SK-MEL-5 (cell line): ENCODE measurements around the gene HNRNPF. TPM values are rescaled to one million over a fixed set of nuclear protein-coding genes. Genes with fewer than 3 reads are reported as not detected.
A peak's percentile ranks its signal among the peaks of the same experiment; 100 is the strongest.

Experiments
- DNase-seq: peaks from one replicate; pipeline ENCODE4 v3.0.0-alpha.2; 2016; ENCODE audit warnings: low read depth, low spot score
- in situ Hi-C: cut with HindIII; loops from 2 replicates; pipeline ENCODE4 v1.10.0; 2016; ENCODE audit warnings: low sequenced_read_pairs, high pct_unique_total_duplicates, low pct_unique_long_range_greater_than_20kb
- total RNA-seq: library from RNA; depleted of rRNA; stranded (reverse); fragments of >200 nt; shearing (Covaris generic); gene quantifications from 2 replicates; pipeline ENCODE4 v1.2.3, GENCODE V29; 2014

The HNRNPF gene
- total RNA-seq, 1 experiment from 2014 or later = 297 TPM

DNA sequence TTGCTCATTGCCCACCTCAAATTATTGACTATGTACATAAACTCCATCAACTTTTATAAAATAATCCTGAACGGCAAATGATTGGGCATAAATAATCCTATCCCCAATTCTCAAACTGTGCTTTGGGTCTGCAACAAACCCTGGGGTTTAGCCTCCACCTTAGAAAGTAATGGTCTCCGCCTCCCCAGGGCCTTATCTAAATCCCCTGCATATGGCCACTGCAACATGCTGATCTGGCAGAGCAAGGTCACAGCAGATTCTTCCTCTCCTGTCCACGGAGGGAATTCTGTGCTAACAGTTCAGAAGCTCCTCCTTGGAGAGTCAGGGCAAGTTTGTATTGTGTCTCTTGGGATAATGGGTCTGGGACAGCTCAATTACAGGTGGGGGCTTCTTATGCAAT is 19.1 kb downstream of the HNRNPF start:
- in situ Hi-C loops = no loop called here

DNA sequence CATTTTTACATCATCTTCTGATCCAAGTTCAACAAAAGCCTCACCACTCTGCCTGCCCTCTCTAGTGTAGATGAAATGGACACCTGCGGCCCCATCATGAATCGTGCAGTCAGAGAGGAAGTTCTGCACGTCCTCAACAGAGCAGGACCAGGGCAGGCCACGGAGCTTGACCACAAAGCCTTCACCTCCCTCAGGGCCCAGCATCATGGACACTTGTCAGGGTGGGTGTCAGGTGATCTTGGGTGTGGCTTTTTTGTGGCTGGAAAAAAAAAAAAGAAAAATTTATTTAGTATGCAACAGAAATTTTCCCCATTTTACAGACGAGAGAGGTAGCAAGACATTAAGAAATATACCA is 21.3 kb downstream of the HNRNPF start:
- DNase-seq = no peak
- in situ Hi-C loops = no loop called here

More for the DNA sequence above, 19.1 kb downstream of the HNRNPF start:
- DNase-seq = no peak

DNA sequence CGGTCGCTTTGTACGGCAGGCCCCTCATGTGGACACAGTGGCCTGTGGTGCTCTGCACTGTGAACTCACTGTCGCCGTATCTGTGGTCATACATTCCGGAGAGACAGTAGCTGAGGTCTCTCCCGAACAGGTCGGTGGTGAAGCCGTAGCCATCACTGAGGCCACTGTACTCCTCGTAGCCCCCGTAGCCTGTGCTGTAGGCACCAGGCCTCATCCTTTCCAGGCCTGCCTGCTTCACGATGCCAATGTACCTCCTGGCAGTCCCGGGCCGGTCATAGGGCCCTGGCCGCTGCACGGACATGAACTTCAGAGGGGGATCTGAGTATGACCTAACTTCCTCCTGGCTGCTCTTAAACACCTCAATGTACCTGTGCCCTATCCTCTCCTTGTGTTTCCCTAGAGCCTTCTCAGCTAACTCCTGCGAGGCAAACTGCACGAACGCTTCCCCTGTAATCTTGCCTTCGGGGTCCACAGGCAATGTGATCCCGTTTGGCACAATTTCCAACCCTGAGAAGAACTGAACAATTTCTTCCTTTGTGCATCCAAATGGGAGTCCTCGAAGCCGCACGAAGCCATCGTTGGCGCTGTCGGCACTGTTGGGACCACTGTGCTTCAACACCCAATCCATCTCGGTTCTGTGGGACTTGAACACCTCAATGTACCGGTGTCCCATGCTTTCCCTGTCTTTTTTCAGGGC is 21.9 kb downstream of the HNRNPF start:
- no peak for DNase-seq
- in situ Hi-C loops = no loop called here

DNA sequence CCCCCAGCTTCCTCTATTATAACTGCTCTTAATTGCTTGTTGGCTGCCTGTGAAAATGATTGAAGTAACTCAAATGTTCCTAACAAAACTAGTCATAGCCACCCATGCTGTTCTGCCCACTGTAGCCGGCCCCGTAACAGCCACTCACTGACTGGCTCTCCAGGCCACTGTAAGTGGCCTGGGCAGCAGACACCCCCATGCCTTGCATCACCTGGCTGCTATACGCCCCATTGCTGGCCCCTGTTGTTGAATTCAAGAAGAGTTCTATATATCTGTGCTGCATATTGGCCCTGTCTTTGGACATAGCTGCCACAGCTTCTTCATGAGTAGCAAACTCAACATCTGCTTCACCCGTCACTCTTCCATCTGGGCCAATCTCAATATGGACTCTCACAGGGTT is 22.4 kb downstream of the HNRNPF start:
- no peak for DNase-seq

DNA sequence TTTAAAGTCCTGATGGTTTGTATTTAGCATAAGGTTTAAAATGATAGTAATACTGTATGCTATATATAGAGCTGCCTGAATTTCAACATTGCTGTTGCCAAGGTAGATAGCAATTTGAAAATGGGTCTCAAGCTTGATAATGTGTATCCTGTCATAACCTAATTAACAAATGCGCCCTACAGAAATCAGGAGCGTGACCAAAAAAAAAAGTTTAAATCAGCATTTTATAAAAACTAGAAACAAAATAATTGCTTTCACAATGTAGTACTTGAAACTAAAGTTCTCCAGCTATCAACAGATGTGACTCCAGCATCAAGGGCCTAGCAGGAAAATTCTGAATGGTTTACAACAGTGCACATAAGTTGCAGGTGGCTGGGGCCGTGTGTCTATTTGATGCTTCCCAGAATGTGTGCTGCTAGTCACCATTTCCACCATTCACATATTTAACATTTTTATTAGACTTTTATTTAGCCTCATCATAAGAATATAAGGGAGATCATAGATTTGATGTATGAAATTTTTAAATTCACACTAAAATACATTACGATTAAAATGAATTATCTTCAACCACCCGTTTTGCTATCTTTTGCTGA is 23.5 kb downstream of the HNRNPF start:
- in situ Hi-C loops = no loop called here

More for the DNA sequence above, 22.4 kb downstream of the HNRNPF start:
- in situ Hi-C loops = no loop called here

DNA sequence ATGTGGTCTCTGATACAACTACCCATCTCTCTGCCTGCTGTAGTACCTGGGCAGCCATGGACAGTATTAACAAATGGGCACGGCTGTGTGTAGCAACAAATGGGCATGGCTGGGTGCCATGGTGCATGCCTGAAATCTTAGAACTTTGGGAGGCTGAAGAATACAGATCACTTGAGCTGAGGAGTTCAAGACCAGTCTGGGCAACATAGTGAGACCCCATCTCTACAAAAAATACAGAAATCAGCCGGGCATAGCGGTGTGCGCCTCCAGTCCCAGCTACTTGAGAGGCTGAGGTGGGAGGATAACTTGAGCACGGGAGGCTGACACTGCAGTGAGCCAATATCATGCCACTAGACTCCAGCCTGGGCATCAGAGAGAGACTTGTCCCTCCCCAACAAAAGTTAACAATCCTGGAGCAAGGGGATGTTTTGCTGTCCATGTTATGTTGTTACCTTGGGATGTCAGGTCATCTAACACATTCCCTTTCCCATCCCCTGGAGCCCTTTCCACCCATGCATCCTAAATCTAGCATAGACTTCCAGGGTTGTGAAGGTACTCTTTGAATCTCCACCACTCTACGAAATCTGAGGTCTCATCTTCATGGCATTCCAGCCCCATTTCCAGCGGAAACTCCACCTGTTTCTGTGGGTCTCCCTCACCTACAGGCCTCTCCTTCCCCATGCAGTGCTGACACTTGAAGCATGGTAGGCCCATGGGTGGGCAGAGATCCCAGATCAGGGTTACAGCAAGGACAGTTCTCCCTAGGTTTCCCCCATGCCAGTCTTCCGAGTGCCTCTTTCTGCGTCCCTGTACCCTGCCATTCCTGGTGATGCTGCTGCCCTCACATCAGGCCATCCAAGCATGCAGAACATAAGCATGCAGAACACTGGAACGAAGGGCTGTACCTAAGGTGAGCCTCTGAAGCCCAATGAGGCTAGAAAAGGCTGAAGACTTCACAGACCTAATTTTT is 24.4 kb downstream of the HNRNPF start:
- no peak for DNase-seq
- in situ Hi-C loops = no loop called here

More for the DNA sequence above, 23.5 kb downstream of the HNRNPF start:
- no peak for DNase-seq

DNA sequence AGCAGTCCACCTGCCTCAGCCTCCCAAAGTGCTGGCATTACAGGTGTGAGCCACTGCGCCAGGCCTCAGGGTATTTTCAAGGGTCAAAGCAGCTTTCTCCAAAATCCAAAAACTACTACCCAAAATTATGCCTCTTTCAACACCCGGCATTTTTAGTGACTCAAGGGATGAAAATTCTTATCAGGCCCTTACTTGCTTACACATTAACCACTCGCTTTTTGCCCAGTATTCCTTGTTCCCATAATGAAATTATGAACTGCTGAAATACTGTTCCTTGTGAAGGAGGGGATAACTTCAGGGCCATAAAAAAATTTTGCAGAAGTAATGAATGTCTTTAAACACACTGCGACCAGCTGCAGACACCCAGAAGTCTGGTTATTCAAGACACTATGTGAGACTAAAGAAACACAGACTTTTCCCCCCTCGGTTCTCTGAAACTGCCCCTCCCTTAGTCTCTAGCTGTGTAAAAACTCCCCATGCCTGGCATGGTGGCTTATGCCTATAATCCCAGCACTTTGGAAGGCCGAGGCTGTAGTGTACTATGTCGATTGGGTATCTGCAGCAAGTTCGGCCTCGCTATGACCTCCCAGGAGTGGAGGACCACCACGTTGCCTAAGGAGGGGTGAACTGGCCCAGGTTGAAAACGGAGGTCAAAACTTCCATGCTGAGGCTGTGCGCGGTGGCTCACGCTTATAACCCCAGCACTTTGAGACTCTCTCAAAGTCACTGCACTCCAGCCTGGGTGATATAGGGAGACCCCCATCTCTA is 25.6 kb downstream of the HNRNPF start:
- in situ Hi-C loops = no loop called here
- no peak for DNase-seq

DNA sequence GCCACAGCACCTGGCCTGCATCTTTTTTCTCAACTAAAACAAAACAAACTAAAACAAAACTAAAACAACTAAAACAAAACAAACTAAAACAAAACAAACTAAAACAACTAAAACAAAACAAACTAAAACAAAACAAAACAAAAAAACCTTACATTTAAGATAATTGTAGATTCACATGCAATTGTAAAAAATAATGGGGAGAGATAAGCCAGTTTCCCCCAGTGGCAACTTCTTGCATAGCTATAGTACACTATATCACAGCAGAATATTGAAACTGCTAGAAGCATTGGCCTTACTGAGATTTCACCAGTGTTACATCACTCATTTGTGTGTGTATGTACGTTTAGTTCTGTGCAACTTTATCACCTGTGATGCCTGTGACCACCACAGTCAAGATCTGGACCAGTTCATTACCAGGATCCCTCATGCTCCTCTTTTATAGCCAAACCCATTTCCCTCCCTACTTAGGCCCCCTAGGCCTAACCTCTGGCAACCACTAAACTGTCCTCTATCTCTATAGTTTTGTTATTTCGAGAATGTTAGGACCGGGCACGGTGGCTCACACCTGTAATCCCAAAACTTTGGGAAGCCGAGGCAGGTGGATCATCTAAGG is 28.3 kb downstream of the HNRNPF start:
- peak; percentile 39 for DNase-seq
- in situ Hi-C loops = no loop called here

DNA sequence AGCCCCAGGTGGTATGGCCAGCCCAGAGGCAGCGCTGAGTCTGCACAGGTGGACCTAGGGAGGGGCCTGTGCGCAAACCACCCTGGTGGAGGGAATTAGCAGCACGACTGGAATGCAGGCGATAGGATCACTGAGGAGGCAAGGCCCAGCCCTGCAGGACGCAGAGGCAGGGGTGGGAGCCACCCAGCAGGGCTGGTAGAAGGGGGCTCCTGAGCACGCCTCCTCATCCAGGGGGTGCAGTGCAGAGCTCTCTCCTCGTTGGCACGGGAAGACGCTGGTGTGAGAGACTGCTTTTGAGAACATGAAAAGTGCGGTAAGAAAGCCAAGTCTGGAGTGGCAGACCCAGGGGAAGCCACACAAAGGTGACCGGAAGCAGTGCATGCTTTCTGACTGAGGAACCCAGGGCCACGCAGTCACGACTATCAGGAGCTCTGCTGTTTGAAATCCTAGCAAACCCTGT is 31.5 kb downstream of the HNRNPF start:
- no peak for DNase-seq
- in situ Hi-C loops = no loop called here

DNA sequence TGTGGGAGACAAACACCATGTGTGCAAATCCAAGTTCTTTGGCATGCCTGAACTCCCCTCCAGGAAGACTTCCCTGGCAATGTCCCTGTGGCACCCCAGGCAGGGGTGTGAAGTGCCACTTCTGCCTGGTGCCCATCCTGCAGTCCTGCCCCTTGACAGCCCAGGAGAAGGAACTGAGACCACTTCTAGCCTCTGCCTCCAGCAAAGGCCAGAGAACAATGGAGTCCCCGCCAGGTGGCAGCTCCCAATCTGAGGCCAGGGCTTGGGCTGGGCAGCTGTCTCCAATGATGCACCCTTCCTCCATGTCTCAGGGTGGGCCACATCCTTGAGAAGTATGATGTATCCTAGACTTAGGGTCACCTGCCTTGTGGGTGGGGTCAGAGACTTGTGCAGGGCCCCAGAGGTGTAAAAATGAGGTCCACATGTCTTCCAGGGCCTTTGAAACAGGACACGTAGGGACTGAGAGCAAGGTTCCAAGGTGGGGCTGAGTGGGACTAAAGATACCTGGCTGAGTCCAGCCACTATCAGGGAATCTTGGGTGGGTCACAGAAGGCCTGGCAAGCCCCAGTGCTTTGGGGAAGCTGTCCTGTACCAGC is 32.1 kb downstream of the HNRNPF start:
- DNase-seq = no peak
- in situ Hi-C loops = no loop called here

DNA sequence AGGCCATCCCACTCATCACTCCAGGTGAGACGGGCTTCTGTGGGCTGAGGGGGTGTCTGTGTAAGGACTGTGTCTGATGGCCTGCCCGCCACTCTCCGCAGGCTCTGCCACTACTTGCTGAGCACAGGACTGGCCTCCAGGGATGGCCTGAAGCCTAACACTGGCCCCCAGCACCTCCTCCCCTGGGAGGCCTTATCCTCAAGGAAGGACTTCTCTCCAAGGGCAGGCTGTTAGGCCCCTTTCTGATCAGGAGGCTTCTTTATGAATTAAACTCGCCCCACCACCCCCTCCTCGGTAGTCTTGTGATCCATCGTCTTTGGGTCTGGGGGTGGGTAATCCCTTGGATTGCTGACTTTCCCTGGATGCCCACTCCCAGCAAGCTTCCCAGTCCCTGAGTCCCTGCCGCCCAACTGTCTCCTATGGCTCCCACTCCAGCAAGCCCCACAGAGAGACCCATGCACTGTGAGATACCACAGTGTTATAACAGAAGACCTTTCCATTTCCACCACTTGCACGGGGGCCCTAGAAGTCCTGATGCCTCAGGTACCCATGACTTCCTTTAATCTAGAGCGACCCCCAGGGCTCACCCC is 32.8 kb downstream of the HNRNPF start:
- no peak for DNase-seq
- in situ Hi-C loops = no loop called here

DNA sequence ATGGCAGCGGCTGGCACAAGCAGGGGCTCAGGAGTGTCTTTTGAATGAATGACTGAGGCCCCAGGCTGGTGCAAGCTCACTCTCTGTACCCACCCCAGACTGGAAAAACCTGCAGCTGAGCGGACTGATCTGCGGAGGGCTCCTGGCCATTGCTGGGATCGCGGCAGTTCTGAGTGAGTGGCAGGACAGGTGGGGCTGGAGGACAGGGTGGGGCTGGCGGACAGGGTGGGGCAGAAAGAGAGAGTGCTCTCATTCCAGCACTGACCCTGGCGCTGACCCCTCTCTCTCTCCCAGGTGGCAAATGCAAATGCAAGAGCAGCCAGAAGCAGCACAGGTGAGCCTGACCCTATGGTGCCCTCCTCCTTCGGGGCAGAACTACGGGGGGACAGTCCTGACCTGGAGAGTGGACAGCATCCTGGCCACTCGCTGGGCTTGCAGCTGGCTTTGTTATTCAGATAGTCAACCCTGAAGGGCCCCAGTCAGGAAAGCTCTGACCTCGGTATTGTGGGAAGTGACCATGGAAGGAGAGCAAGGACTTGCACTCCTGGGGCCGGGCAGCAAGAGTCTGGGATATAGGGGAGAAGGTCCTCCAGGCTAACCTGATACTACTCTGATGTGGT is 33.5 kb downstream of the HNRNPF start:
- DNase-seq = no peak
- in situ Hi-C loops = no loop called here

DNA sequence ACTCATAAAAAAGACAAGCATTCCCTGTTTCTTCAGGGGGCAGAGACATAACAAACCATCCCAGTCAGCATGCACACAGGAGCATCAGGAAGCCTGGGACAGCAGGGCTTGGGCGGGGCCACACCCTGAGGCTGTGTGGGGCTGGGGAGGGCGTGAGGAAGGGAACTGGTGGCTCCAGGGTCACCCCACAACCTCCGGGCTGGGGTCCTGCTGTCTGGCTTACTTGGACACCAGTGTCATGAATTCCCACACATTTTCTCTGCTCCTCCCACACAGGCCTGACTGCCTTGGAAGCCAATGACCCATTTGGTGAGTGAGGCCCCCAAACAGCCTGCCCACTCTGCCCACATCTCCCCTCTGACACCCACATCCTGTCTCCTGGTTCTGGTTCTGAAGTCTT is 34.8 kb downstream of the HNRNPF start:
- no peak for DNase-seq
- in situ Hi-C loops = no loop called here

DNA sequence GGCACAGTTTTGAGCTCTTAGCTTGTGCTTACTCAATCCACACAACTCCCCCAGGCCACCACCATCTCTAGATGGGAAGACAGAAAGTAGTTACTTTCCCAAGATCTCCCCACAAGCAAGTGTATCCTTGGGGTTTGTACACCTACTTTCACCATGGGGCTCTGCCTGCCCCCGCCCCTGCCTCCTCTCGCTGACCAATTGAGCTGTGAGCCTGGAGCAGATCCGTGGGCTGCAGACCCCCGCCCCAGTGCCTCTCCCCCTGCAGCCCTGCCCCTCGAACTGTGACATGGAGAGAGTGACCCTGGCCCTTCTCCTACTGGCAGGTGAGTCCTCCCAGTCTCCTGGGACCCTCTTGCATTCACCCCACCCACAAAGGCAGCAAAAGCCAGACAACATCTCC is 35.5 kb downstream of the HNRNPF start:
- in situ Hi-C loops = no loop called here

DNA sequence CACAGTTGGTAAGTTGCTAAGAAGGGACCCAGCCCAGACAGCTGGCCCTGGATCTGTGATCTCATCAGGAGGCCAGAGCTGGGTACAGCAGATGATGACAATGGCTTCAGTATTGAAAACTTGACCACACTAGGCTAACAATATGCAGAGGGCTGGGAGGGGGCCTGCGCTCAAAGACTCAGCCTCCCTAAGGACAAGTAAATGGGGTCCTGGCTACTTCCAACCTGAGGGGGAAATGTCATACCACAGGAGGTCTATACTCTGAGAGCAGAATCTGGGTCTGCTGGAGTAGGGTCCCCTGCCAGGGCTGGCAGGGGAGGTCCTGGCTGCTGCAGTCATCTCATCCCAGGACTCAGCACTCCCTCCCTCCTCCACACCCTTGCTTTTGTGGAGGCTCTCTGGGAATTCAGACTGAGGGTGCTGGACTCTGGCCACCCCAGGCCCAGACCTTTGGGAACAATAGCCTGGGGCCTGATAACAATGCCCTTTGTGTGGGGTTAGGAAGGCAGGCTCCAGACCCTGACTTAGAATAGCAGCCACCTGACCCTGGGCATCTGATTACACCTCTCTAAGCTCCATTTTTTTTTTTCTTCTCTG is 36.1 kb downstream of the HNRNPF start:
- in situ Hi-C loops = no loop called here
- no peak for DNase-seq

More for the DNA sequence above, 35.5 kb downstream of the HNRNPF start:
- no peak for DNase-seq

DNA sequence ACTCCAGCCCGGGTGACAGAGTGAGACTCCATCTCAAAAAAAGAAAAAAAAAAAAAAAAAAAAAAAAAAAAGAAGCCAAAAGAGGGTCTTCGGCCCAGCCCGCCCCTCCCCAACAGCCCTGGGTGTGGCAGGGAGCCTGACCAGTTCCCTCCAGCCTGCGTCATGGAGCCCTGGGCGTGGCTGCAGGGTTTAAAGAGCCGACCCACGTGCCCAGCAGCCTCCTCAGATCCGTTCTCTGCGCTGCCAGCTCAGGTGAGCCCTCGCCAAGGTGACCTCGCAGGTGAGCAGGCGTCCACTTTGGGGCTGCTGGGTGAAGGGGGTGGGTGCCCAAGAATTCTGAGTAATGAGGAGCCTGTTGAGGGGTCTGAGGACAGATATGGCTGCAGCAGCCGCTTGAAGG is 37.6 kb downstream of the HNRNPF start, which contains the start of gene FXYD4:
FXYD4 (plus strand) TSS at position 219 of the 400 bp plus-strand sequence. CDS start 2,111 bp downstream, outside the sequence.
- no peak for DNase-seq
- in situ Hi-C loops = no loop called here
